Stimulated activated CD4-positive, alpha-beta T cell treated with anti-CD3 and anti-CD28 coated beads, Interleukin-12 subunit alpha, Interleukin-12 subunit beta, amount 100 ng/mL, for 24 hours (primary cell): Measurements from ENCODE around the gene LAMA4.

ENCODE experiments used
- DNase-seq, 2 experiments: peaks; one replicate each; pipeline ENCODE4 v3.0.0-alpha.2; 2020; ENCODE audit warnings: low read depth in 2 of 2

Gene LAMA4

DNA sequence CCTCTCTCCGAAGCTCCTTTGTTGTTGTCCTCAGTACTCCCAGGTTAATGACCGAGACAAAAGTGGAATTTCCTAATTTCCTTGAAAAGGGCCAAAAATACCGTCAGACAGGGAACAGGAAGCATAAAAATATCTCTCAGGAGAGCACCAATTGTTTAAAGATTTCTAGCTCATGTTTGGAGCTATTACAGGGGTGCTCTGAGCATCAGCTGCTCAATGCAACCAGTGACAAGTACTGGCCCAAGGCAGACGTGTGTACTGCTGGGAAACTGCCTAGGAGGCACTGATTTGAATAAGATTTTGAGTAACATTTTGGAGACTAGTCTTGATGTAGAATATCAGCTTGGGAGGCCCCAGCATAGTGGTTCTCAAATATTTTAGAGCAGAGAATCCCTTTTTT lies 17.3 kb downstream of the LAMA4 start:
- DNase-seq: no peak

DNA sequence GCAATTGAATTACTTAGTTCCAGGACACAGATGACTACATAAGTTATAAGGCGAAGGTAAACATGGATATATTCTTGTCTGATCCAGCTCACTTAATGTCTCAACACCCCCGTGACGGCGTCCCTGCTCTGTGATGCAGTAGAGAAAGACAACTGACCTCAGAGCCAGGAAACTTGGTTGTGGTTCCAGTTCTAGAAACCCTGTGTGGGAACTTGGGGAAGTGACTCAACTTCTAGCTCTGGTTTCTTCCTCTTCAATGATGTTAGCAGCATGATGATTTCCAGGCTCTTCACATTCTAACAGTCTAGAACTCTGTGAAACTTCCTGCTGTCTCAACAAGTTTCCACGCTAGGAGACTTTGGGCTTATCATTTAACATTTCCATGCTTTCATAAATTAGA lies 18.4 kb downstream of the LAMA4 start:
- peak in 1 of 2 experiments; percentile 54 for DNase-seq

DNA sequence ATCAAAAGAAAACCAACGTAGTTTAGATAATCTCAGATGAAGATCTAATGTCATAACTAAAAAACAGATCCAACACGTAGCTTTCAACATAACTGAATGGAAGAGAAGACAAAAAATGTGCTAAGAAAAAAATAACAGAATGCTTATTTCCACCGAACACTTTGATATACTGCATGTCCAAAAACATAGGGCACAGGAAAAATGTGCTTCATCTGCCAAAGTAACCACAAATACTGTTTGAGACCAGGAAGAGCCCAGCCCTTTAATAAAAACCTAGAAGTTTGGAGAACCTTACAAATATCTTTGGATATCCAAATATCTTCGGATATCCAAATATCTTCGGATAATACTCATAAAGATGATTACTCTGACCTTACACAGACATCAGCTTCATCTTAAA lies 19.8 kb downstream of the LAMA4 start:
- DNase-seq: no peak

DNA sequence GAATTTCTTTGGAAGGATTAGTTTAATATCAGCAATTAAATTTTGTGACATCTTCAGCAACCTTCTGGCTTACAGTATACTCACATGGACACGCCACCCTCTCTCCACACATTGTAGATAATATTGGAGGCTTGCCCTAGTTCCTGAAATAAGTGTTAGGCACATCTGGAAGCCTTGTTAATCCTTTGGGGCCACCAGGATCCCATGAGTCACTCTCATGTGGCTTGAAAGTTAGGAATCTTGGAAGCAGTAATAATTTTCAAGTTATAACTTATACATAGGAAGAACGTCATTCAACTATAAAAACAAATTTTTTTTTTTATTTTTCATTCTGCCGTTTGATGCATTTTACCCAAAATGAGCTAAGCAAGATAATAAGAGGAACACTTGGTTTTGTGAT lies 20.5 kb downstream of the LAMA4 start:
- no peak for DNase-seq

DNA sequence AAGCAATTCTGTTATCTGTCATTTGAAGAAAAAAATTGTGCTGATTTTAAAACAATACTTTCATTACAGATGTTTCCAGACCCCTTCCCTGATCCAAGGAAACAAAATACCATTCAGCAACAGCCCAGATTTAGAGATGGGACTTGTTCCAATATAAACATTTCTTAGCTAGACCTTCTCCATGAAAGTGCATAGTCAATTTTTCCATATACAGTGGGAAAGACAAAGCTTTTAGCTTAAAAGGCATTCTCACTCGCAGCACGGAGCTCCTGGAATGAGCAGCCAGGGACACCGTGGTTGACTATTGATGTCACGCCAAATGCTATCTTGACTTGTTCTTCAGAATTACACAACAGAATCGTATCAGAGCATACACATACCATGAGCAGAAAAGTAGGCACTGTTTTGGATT lies 21.5 kb downstream of the LAMA4 start:
- DNase-seq: no peak

DNA sequence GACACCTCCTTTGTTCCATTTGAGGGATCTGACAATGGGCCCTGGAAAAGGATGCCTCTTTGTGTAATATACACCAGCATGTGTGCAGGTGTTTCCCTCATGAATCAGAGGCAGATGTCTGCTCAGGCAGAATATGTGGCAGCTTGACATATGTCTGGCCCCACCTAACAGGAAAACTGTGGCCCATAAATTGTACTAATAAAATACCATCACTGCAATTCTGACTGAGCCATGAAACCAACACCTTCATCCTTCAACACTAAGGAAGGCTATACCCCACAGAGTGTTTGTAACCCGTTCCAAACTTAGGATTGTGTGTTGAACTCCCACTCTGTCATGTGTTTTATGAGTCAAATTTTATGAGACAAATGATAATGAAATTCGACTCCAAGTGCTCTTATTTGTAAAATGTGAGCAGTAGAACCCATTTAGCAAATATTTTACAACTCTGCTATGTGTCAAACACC lies 22.7 kb downstream of the LAMA4 start:
- no peak for DNase-seq

DNA sequence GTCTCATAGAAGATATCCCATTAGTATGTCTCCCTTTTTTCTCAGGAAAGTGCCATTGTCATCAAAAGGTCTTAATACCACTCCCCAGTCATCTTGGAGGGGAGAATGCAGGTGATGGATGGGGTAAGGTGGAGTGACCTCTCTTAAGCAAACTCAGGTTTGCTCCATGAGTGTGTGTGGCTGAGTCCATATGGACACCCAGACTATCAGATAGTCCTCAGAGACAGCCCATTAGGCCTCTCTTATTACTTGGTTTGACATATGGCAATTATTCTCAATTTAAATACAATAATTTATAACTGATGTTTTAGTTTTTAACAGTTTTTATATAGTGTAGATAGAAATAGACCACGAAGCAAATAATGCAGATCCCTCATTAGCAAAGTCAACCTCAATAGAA lies 23.2 kb downstream of the LAMA4 start:
- DNase-seq: no peak

DNA sequence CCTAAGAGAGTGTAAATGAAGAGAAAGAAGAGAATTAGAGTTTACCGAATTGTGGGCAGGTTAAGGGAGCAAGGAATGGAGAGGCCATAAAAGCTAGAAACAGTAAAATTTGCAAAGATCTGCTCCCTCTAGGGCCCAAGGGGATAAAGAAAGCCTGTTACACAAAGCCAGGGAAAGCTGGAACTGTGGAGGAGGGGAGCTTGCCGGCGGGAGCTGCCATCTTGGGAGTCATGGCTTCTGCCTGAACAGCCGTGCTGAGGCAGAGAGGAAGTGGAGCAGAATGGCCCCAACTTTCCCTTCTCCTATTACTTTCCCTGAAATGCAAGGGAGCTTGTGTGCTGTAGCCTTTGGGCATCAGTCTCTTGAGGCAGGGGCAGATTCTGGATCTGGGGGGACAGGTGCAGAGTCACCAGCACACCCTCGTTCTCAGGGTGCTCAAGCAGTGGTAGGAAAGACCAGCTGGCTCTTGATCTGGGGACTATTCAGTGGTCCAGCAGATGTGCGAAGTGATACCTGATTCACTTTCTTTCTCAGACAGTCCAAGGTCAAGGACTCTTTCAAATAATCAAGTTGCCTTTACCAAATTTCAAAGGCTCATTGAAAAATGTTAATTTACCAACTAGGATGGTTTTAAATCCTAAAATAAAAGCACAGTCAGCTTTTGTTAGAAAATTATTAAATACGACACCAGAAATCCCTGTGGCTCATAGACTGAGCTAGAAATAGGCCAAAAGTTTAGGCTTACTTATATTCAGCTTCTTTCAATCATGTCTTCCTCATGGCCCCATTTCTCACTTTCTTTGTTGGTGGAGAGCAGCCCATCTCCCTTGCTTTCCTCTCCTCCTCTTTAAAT lies 25.7 kb downstream of the LAMA4 start:
- no peak for DNase-seq

DNA sequence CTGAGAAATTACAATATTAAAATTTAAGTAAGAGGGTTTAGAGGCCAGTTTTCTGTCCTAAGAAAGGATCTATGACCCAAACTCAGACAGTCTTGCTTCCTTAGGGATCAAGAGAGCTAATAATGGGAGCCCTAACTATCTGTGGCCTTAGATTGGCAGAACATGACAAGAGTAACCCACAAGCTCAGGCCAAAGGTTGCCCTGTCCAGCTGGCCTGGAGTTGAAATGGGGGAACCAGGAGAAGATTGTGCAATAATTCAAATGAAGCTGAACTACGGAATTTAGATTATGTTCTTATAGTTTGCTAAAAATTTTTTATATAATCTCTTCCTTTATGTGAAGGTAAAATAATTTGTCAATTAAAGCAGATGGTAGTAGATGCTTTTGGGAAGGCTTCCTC lies 26.4 kb downstream of the LAMA4 start:
- no peak for DNase-seq

DNA sequence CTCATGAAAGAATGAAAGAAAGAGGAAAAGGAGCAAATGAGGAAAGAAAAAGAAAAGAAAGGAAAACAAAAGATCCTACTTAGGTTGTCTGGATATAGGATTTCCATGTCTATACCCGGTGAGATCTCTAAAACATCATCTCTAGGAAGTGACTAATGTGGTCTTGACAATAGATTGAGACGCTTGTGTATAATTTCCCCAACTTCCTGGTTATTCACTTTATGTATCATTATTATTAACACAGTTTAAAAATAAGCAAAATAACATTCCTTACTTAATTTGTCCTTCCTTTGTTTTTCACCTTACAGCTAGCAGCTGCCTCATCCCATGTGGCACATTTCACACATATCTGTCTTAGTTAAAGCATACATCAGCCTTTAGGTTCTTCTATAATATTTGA lies 27.0 kb downstream of the LAMA4 start:
- no peak for DNase-seq

DNA sequence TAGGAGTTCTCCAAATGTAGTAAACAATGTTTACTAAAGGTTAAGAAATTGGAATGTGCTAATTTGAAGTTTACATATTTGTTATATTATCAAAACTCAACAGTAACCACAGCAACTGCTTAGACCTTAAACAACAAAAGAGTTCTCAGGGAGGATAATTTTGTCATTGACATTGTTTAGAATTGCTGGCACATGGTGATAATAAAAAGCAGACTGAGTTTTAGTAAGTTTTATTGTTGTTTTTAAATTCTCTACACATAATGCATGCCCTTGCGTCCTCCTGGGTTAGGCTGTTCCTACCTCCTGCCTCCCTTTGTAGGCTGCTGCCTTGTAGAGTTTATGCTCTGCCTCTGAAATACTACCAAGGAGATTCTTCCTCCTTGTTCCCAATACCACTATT lies 28.7 kb downstream of the LAMA4 start:
- no peak for DNase-seq

DNA sequence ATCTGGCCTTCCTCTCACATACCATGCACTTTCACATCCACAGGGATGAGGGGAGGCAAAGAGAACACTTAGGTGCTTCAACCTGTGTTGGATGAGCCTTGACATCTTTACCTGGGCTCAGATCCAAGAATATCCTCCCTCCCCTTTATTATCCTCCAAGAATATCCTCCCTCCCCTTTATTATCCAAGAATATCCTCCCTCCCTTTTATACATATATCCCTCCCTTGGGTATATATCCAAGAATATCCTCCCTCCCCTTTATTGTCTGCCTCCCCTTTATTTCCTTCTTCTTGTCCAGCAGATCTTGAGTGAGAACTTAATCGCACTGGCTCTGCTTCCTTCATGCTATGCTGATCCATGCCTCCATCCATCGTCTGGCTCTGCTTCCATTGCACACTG lies 30.3 kb downstream of the LAMA4 start:
- no peak for DNase-seq

DNA sequence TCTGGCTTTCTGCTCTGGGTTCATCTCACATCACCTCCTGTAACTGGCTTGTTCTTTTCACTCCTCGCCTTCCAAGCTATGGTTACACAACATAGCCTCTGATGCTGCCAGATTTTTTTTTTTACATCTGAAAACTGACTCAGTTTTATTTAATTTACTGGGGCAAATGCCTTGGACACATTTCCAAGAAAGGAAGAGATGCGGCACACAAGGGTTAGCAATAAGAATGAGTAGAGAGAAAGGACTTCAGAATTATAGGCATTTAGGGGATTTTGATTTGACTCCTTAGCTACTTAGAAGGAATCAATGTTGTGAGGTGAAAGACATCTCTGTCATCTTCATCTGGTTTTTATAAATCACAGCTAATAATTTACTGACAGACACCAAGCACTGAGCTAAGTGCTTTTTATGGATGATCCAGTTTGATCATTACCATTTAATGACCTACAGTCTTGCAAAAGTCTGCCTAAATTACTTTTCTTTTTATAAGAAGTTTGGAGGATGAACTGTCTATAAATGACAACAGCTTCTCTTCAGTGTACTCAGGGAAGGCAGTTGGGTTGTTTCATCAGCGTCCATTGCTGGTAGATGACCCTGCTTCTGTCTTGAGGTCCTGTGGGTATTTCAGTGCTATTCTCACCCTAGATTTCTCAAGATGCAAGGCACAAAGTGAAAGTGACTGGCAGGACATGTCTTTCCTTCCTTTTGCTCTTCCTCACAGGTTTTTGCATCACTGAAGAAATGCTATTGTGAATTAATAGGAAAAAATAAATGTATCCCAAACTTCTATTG lies 31.1 kb downstream of the LAMA4 start:
- no peak for DNase-seq

DNA sequence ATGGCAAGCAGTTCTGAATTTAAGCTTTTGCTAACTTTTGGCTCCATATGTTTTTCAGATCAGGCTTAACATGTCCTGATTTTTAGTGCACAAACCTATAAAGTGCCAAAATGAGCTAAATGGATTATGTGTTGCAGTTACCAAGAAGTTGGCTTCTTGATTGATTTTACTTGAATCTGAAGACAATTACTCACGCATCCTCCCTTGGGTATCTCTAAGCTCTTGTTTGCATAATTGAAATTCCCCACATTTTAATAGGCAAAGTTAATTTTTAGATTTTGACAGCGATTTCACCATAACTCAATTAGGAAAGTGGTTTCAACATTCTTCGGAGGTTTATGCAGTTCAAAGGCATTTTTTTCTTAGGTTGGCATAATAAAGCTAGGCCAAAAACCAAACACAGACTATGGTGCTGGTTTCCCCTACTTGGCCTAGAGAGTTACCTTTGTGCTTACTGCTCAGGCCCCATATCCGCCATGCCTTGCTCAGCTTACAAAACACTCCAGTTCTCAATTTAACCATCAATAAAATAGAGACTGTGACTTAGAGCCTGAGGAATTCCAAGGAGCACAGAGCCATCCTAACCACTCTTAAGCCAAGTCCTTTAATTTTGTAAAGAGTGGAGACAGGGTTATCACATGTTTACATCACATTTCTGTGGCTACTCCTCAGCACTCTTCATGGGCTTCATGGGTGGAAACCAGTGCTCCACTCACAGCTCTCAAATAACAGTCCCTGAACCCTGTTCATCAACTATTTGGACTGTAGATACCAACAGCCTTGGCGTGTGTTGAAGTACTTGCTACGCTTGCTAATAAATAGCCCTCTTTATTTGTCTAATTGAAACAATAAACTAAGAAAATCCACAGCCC lies 32.1 kb downstream of the LAMA4 start:
- DNase-seq: no peak

DNA sequence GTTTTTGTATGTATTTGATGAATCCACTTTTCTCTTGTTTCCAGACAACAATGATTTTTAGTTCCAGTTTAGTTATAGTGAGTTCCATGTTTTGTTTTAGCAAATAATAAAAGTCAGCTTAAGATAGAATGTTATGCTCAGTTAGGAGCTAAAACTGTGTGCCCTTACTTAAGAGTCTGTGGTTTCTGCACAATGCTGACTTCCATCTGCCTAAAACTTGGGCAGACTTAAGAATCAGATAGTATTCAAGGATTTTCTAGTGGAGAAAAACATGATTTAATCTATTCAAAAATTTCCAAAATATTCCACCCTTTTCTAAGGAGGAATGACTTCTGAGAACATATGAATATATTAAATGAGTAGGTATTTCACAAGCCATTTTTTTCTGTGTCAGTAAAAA lies 32.8 kb downstream of the LAMA4 start:
- DNase-seq: no peak

DNA sequence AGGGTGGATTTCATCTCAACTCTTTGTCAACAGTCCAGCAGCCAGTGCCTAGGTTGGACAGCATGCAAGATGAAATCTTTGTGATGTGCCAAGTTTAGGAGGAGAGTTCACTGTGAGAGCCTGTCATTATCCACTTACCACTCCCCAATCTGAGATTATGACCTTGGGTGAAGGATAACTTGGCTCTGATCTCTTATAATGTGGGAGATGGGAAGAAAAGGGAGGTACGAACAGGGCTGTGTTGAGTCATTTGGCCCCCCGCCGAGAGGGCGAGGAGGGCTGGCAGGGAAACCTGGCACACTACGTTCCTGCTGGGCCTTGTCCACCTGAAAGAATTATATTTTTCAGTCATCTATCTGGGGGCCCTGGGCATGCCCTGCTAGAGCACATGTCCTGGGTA lies 35.8 kb downstream of the LAMA4 start:
- DNase-seq: no peak

DNA sequence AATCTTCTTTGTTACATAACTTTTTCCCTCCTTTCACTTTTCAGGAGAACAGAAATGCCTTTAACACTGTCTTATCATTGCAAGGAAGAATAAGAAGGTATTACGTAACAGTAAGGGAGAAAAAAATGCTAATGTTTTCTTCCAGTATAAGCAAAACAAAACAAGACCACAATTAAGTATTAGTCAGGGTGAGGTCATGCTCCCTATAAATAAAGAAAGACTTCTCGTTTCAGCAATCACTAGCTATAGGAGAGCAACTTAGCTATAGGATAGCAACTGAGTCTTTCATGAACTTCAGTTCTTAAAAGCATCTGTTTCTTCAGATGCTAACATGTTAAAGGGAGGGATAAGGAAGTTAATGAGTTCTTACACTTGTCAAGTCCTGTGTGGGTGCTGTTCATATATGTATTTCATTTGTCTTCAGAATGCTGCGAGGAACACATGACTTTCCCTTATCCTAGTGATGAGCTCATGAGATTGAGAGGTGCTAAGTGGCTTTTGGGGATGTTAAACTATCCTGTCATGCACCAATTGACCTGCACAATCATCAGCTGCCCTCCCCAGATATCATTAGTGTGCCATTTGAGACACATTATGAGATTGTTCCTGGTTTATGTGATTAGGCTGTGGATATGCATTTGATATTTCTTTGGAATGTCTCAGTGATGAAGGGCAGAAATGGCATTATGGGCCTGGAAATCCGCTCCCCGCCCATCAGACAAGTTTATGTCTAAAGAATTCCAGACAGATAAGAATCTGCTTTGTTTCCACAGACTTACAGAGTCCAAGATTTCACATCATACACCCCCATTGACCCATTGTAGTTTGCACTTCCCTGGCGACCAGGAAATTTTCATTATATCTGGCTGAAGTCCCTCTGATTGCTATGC lies 37.5 kb downstream of the LAMA4 start:
- no peak for DNase-seq

DNA sequence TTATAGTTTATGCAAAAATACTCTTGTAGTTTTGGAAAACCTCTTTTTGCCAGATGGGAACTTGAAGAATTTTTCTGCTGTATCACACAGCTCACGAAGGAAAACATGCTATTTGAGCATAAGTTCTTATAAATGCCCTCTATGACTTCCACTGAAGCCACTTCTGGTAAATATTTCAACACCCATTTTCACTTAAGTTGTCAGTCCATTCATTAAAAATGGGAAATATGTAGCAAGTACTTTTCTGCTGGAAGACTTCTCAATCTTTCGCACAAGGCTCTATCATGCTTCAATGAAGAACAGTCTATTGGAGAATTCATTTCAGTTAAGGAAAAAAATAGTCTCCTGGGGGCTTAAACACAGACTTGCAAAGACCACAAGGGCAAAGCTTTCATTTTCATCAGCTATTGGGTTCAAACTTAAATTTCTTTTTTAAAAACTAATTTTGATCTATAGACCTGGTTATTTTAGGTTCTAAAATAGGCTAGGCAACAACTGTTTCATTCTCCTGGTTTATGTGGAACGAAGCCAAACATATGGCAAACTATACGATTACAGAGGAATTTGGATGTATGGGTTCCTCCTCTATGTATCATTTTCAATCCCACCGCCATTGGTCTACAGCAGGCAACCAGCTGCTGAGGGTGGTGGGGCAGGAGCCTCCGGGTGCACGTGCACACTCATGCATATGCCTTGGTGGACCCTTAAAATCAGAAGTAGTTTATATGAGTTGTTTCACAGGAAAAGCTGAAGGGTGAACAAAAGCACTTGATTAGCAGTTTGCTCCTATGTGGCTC lies 38.7 kb downstream of the LAMA4 start:
- DNase-seq: no peak

DNA sequence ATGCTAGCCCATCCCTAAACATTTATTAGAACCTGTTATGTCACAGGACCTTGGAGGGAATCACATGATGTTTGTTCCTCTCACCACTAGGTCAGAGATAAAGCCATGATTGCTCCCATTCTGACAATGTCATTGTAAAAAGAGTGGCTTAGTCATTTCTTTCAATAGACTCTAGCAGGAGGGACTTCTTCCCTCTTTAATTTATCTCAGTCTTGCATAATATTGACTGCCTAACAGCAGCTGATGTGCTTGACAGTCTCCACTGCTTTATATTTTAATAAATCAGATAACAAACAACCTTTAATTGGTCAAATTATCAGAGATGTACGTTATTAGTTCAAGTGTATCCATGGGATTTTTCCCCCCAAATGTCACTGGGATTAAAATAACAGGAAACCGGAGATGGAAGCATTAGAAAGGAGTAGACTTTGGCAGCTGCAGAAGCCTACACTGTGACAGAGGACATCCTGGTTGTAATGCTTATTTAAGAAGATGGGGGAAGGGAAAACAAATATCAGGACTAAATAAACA lies 39.6 kb downstream of the LAMA4 start:
- no peak for DNase-seq

DNA sequence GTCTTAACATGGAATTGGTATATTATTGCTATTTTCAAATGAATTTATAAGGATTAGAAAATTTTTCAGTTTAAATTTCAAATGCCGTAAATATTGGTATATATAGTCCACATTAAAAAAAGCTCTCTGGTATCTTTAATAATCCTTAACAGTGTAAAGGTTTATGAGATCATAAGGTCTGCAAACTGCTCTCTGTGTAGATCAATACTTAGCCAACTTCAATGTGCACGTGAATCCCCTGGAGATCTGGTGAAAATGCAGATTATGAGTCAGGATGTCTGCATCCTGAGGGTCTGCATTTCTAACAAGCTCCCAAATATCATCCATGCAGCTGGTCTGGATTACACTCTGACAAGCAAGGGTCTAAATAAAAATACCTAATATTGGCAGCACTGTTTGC lies 43.5 kb downstream of the LAMA4 start:
- DNase-seq: no peak
